Ovary (tissue), 9 donors: ENCODE data around the gene SLC7A5. TPM values are rescaled to one million over a fixed set of nuclear protein-coding genes. Genes with fewer than 3 reads are reported as not detected.

Source experiments
- DNase-seq, 5 donors: peaks; one replicate each; pipeline ENCODE4 v3.0.0-alpha.2; 2019 to 2020
- H3K27ac ChIP-seq, 2 donors: fragments of 200-600 bp; one replicate each; pipeline versions ENCODE4 v1.5.1 to v1.8.0; 2019 to 2022
- H3K27me3 ChIP-seq: fragments of 200-600 bp; one replicate; pipeline ENCODE4 v1.8.0; 2022
- H3K36me3 ChIP-seq: fragments of 200-600 bp; sonication (generic); one replicate; pipeline ENCODE4 v1.5.1; 2019
- H3K4me1 ChIP-seq: one replicate; pipeline ENCODE4 v1.8.1; 2013; ENCODE audit warnings: mild to moderate bottlenecking, moderate library complexity; ENCODE audit not compliant: insufficient read depth
- H3K4me3 ChIP-seq: fragments of 200-600 bp; sonication (generic); one replicate; pipeline ENCODE4 v1.5.1; 2017
- H3K9me3 ChIP-seq, 2 donors: fragments of 200-600 bp in 1 of 2; sonication (generic) in 1 of 2; one replicate each; pipeline versions ENCODE4 v1.5.1 to v1.8.1; 2013 to 2019; ENCODE audit warnings: mild to moderate bottlenecking in 1 of 2, moderate library complexity in 1 of 2
- EP300 ChIP-seq: sonication (generic); formaldehyde crosslinking; IDR thresholded peaks from one replicate; pipeline ENCODE4 v1.6.1; 2017; ENCODE audit warnings: antibody characterized with exemption
- POLR2A ChIP-seq: fragments of 450-650 bp; IDR thresholded peaks from one replicate; pipeline ENCODE4 v1.6.1; 2017; ENCODE audit warnings: antibody characterized with exemption, mild to moderate bottlenecking, moderate library complexity
- WGBS, 3 donors: extraction: QIAGEN DNeasy Blood & Tissue Kit in 1 of 3; methylation state at CpG; one replicate each; pipeline versions ENCODE4 v1.1.5 to v1.1.7; 2013 to 2017; 5-methylcytosine and 5-hydroxymethylcytosine counted together
- intact Hi-C, 4 donors: fragments of 100-400 bp; cut with DNase I; formaldehyde crosslinking; loops; one replicate each; pipeline versions ENCODE4 v1.11.0 to v1.15.1; 2022 to 2023
- polyA plus RNA-seq, 2 donors: library from polyadenylated mRNA; stranded (reverse); fragments of 200-250 nt in 1 of 2; fragments of 350-450 nt in 1 of 2; fragmentation: Illumina TruSeq in 1 of 2; extraction: RNeasy Lipid Tissue Mini Kit (QIAGEN cat#74804) in 1 of 2; gene quantifications; one replicate each; pipeline ENCODE4 v1.2.3, GENCODE V29; 2013 to 2014
- total RNA-seq, 7 donors: library from RNA; depleted of rRNA in 2 of 7; stranded (reverse); fragments of >200 nt in 2 of 7; fragmentation: NEBNext Ultra II Directional in 3 of 7; extraction: Animal tissue kit (Norgen Biotek cat#: 25700) in 3 of 7; gene quantifications; one replicate each; pipeline versions ENCODE4 v1.1.0 to v1.2.4, GENCODE V29; 2016 to 2023
- TF ChIP-seq, protein P1 (sequence below), 3 donors: fragments of 450-650 bp in 2 of 3; fragments of 200-600 bp in 1 of 3; IDR thresholded peaks; one replicate each; pipeline versions ENCODE4 v1.5.1 to v1.8.0; 2016 to 2022; ENCODE audit warnings: antibody characterized with exemption in 3 of 3, mild to moderate bottlenecking in 1 of 3
- donor health status: DM: no; HTN: no; CAD: no; lungs with moderate emphysema.
- donor health status: DM: no; HTN: no; CAD: no.
- donor health status: Bipolar disorder and iron deficiency.
- donor health status: DM: yes; HTN: yes; CAD: no.
- donor health status: DM: no; HTN: no; CAD: no.
- donor health status: DM: yes; HTN: yes; CAD: no.

The SLC7A5 gene
- total and polyA plus RNA-seq, 9 donors: 3.1 to 64.3 (median 9.2) TPM

DNA sequence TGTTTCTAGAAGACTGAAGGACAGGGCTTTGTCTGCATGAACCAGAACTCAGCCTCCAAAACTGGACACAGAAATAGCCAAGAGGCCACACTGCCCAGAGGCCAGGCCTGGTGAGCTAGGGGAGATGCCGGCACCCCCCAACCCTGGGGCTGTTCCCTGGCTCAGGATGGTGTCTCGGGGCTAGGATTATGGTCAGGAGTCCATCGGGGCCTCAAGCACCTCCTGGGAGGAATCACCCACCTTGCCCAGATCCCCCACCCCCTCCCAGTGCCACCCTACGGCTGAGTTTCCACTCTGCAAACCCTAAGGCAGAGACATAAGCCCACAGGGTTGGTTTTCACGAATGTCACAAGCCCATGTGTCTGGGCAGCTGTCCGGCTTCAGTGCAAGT, 37.2 kb downstream of the SLC7A5 start:
- no peaks in the 10 kb centered on the region for H3K27me3 ChIP-seq
- H3K4me1 ChIP-seq: no peaks in the 10 kb centered on the region
- TF ChIP-seq, protein P1, sequence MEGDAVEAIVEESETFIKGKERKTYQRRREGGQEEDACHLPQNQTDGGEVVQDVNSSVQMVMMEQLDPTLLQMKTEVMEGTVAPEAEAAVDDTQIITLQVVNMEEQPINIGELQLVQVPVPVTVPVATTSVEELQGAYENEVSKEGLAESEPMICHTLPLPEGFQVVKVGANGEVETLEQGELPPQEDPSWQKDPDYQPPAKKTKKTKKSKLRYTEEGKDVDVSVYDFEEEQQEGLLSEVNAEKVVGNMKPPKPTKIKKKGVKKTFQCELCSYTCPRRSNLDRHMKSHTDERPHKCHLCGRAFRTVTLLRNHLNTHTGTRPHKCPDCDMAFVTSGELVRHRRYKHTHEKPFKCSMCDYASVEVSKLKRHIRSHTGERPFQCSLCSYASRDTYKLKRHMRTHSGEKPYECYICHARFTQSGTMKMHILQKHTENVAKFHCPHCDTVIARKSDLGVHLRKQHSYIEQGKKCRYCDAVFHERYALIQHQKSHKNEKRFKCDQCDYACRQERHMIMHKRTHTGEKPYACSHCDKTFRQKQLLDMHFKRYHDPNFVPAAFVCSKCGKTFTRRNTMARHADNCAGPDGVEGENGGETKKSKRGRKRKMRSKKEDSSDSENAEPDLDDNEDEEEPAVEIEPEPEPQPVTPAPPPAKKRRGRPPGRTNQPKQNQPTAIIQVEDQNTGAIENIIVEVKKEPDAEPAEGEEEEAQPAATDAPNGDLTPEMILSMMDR (IDR thresholded peaks at IDR 0.05): no peak
- no peak for TF ChIP-seq EP300
- no peak for TF ChIP-seq POLR2A
- H3K9me3 ChIP-seq: no peaks in the 10 kb centered on the region
- no peaks in the 10 kb centered on the region for H3K36me3 ChIP-seq
- WGBS, 3 donors: 84 to 89% (median 88%) methylated on average over 6 of the region's 6 CpGs
- intact Hi-C loops: no loop called here
- no peak for DNase-seq
- H3K4me3 ChIP-seq: no peak overlapping the region
- H3K27ac ChIP-seq: no peak overlapping the region

DNA sequence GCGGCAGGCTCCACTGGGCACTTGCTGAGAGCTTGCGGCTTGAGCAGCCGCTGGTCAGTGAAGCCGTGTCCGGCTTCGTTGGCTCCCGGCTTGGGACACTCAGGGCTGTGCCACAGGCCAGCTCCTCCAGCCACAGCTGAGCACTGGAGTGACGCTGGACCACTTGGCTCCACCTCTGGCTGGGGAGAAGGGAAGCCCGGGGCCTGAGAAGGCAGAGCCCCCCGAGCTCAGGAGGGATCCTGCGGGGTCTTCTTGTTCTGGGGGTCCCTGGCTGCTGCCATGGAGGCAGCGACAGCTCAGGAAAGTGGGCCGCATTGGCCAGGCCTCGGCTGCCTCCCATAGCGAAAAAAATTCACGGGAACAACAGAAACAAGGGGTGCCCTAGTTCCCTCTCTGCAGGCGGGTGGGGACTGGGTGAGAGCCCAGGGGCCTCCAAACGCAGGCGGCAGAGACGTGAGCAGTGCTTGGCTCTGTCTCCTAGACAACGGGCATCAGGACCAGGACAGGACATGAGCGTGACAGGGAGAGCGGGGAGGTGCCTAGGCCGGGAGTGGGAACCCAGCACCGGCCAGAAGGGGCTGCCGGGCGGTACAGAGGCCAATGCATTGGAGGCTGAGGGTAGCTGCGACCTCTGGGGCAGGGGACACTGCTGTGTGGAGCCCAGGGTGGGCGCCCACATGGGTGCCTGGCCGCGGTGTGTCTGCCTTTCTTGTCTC, 37.7 kb downstream of the SLC7A5 start:
- Histone ChIP-seq H3K36me3 (no peaks in the 10 kb centered on the region), H3K9me3 (no peaks in the 10 kb centered on the region), H3K4me3 (no peak overlapping the region), H3K27ac (no peak overlapping the region), H3K4me1 (no peaks in the 10 kb centered on the region), H3K27me3 (no peaks in the 10 kb centered on the region)
- 91 to 96% (median 95%) methylated on average over 31 of the region's 31 CpGs for WGBS, 3 donors
- TF ChIP-seq POLR2A (no peak), EP300 (no peak)
- TF ChIP-seq, protein P1 (IDR thresholded peaks at IDR 0.05): no peak
- intact Hi-C loops: no loop called here
- no peak for DNase-seq

DNA sequence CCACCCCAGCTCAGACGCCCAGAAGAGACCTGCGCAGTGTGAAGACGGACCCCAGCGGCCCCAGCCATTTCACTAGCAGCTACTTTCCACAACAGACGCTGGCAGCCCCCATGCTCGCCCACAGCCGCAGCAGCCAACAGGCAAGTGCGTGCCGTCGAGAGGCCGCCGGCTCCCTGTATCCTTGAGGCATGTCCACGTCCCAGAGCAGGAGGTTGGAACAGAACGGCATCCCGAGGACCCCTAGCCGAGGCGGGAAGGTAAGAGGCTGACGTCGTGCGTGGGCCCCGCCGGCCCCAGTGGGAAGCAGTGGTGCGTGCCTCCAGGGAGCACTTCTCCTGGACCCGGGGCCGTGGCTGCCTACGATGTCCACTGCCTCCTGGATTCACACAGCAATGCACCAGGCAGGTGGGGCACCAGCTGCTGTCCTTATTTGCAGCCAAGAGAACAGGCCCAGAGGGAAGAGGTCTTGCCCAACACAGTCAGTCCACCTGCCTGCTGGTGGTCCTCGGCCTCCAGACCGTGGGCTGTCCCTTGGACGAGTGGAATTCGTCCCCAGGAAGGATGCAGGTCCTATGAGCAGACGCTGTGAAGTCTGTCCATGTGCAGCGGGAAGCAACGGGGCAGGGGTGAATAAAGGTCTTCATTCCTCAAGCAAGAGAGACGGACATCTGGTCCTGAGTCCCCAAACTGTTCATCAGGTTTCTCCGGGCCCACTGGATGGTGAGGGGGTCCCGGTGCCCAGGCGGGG, 38.5 kb downstream of the SLC7A5 start:
- no peak for DNase-seq
- intact Hi-C loops: no loop called here
- 82 to 94% (median 90%) methylated on average over 37 of the region's 37 CpGs for whole genome bisulfite sequencing, 3 donors
- H3K9me3 ChIP-seq: no peaks in the 10 kb centered on the region
- no peaks in the 10 kb centered on the region for H3K4me1 ChIP-seq
- H3K4me3 ChIP-seq: no peak overlapping the region
- H3K27ac ChIP-seq: no peak overlapping the region
- TF ChIP-seq POLR2A: no peak
- TF ChIP-seq, protein P1 (IDR thresholded peaks at IDR 0.05): no peak
- H3K27me3 ChIP-seq: no peaks in the 10 kb centered on the region
- no peaks in the 10 kb centered on the region for H3K36me3 ChIP-seq

DNA sequence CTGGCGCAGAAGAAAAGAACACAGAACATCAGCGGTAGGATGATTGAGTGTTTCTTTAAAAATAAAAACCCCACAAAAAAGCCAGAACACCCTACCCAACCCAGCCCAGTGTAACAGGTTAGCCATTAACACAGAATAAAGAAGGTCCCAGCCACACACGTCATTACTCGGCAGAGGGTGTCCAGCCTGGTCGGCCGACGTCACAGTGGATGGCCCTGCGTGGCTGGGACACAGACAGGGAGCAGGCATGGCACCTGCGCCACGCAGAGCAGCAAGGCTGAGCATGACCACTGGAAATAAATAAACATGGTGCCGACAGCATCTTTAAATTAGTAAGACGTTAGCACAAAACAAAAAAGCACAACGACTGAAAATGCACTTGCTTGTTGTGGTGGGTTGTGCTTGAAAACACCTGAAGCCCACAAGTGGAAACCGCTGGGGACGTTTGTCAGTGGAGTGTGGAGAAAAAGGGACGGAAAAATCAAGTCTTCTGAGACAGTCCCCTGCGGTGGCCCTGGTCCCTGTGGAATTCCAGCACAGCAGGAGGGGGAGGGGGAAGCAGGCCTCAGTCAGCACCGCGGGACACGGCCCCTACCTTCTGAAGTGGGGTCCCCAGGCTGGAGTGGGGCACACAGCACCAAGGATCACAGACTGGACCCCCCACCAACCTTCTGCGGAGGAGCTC, 39.2 kb downstream of the SLC7A5 start:
- H3K27ac ChIP-seq: no peak overlapping the region
- no peaks in the 10 kb centered on the region for H3K36me3 ChIP-seq
- H3K4me1 ChIP-seq: no peaks in the 10 kb centered on the region
- TF ChIP-seq POLR2A (no peak), EP300 (no peak)
- TF ChIP-seq, protein P1 (IDR thresholded peaks at IDR 0.05): no peak
- WGBS, 3 donors: 83 to 92% (median 92%) methylated on average over 21 of the region's 21 CpGs
- no peaks in the 10 kb centered on the region for H3K9me3 ChIP-seq
- intact Hi-C loops: no loop called here
- H3K27me3 ChIP-seq: no peaks in the 10 kb centered on the region
- DNase-seq: no peak
- H3K4me3 ChIP-seq: no peak overlapping the region
